ENCODE data around the gene TMEM258. TPM values are rescaled to one million over a fixed set of nuclear protein-coding genes. Genes with fewer than 3 reads are reported as not detected.

The TMEM258 gene
- polyA plus RNA-seq, 2 of the 4 experiments (the other 2 are of a cell fraction): 257 to 280 TPM

DNA sequence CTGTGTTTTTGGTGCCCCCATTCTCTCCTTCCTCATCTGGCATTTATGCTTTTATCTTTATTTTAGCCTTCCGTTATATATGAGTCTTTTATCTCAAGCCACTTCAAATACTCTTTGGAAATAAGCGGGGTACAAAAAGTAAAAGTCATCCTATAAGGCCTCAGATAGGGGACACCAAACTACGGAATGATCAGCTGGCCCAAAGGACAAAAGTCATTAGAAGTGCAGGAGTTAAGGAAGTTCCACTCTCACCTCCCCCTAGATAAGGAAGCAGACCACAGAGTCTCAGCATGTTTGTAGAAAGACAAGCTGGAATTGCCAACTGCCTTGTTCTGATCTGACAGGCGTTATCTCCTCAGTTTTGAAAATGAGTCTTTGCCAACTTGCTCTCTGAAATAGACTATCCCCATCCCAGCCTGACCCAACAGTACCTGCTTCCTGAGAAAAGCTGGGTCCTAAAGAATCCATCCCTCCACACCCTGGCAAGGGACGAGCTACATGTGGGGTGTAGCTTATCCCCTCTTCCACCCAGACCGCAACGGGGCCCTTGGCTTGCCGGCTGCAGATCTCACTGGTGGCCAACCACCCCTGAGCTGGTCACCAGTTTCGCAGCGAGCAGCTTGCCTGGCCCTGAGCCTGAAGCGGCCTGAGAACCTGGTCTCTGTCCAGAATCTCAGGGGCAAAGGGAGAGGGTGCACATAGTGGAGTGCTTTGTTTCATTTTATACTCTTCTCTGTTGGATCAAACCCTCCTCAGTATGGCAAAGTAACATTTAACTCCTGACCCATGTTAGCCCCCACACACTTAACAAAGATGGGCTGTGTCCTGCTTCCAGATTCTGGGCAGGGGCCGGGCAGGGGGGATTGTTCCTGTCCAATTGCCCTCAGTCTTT is 49.5 kb upstream of the TMEM258 start:
- ChIA-PET POLR2A (interaction anchor here (1.5 kb wide), 1 partner anchor 25 kb away, joined by 5 read pairs; the partner anchor contains the start of gene FADS1), CTCF (interaction anchor here (1.2 to 2.7 kb wide), 4 partner anchors 13 to 240 kb away, joined by 4 to 12 read pairs (median 6); partner anchors contain the start of gene FADS2)
- no peak overlapping the region for H3K27ac ChIP-seq
- TF ChIP-seq GATA3 (IDR thresholded peaks at IDR 0.05; ENCODE audit: borderline replicate concordance): no peak
- no peak for TF ChIP-seq MAFK (IDR thresholded peaks at IDR 0.05; ENCODE audit: partially characterized antibody)
- TF ChIP-seq, protein P1, sequence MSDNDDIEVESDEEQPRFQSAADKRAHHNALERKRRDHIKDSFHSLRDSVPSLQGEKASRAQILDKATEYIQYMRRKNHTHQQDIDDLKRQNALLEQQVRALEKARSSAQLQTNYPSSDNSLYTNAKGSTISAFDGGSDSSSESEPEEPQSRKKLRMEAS (IDR thresholded peaks at IDR 0.05): no peak
- TF ChIP-seq ZC3H11A (IDR thresholded peaks at IDR 0.05): no peak
- no peak for TF ChIP-seq KDM1A (IDR thresholded peaks at IDR 0.05; ENCODE audit: low read depth)
- TF ChIP-seq JUN (IDR thresholded peaks at IDR 0.05): no peak
- no peak for TF ChIP-seq KDM5A (IDR thresholded peaks at IDR 0.05)
- H3K4me2 ChIP-seq: no peak overlapping the region
- no peaks in the 10 kb centered on the region for H3K9me3 ChIP-seq
- no peak for ATAC-seq
- no peaks in the 10 kb centered on the region for H3K4me1 ChIP-seq
- 93% methylated on average over 11 of the region's 12 CpGs for WGBS (ENCODE audit: missing lambda C conversion rate)
- DNase-seq (ENCODE audit: low read depth in 1 of 2, low spot score in 1 of 2): no peak
- no peak for FAIRE-seq
- no peak overlapping the region for H3K4me3 ChIP-seq

DNA sequence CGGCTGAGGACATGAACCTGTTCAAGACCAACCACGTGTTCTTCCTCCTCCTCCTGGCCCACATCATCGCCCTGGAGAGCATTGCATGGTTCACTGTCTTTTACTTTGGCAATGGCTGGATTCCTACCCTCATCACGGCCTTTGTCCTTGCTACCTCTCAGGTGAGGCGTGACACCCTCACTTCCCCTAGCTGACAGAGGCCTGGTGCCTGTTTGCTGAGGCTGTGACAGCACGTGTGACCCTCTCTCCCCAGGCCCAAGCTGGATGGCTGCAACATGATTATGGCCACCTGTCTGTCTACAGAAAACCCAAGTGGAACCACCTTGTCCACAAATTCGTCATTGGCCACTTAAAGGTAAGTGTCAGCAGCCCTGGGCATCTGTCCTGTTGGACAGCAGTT is 48.0 kb upstream of the TMEM258 start:
- DNase-seq (ENCODE audit: low read depth in 1 of 2, low spot score in 1 of 2): no peak
- ChIA-PET POLR2A (no interaction called here), CTCF (interaction anchor here (1.1 to 2.7 kb wide), 5 partner anchors 12 to 268 kb away, joined by 4 to 12 read pairs (median 6); partner anchors contain the start of gene FADS2)
- TF ChIP-seq ZNF302 (CRISPR knock-in tag; IDR thresholded peaks at IDR 0.05) (no peak), FOXS1 (CRISPR knock-in tag; IDR thresholded peaks at IDR 0.05) (no peak), TFCP2L1 (CRISPR knock-in tag; IDR thresholded peaks at IDR 0.05) (no peak), HOXB5 (CRISPR knock-in tag; IDR thresholded peaks at IDR 0.05) (no peak), PBX3 (IDR thresholded peaks at IDR 0.05) (no peak), EHMT2 (IDR thresholded peaks at IDR 0.05; ENCODE audit: low read depth) (no peak), ZSCAN20 (CRISPR knock-in tag; IDR thresholded peaks at IDR 0.05) (no peak), ATOH8 (CRISPR knock-in tag; IDR thresholded peaks at IDR 0.05; ENCODE audit: low read depth) (no peak), TP53 (CRISPR knock-in tag; IDR thresholded peaks at IDR 0.05) (no peak)
- no peaks in the 10 kb centered on the region for H3K9me3 ChIP-seq
- H3K27ac ChIP-seq: no peak overlapping the region
- WGBS (ENCODE audit: missing lambda C conversion rate): 93% methylated on average over 7 of the region's 7 CpGs
- ATAC-seq: no peak
- H3K4me2 ChIP-seq: no peak overlapping the region
- FAIRE-seq: no peak
- peaks cover 8% of the 10 kb centered on the region for H3K4me1 ChIP-seq
- no peak overlapping the region for H3K4me3 ChIP-seq

- no peaks in the 10 kb centered on the region for H3K9me3 ChIP-seq
- DNase-seq (ENCODE audit: low read depth in 1 of 2, low spot score in 1 of 2) (no peak), FAIRE-seq (no peak), ATAC-seq (no peak)
- POLR2A ChIA-PET: no interaction called here
- no peak overlapping the region for H3K4me3 ChIP-seq
- H3K27ac ChIP-seq: no peak overlapping the region
- H3K4me2 ChIP-seq: no peak overlapping the region
- WGBS (ENCODE audit: missing lambda C conversion rate): 95% methylated on average over 2 of the region's 2 CpGs
- CTCF ChIA-PET: interaction anchor here (1.2 kb wide), 1 partner anchor 268 kb away, joined by 6 read pairs; no protein-coding TSS in a partner anchor
- peaks cover 15% of the 10 kb centered on the region for H3K4me1 ChIP-seq
- TF ChIP-seq HES2 (IDR thresholded peaks at IDR 0.05) (no peak), MAZ (IDR thresholded peaks at IDR 0.05; ENCODE audit: borderline replicate concordance, low read depth, low read length) (no peak), EP300 (IDR thresholded peaks at IDR 0.05) (no peak), ESRRA (IDR thresholded peaks at IDR 0.05; ENCODE audit: borderline replicate concordance, low read length) (no peak), POLR2AphosphoS2 (conservative IDR thresholded peaks at IDR 0.05; ENCODE audit: low read length) (no peak), PHF8 (IDR thresholded peaks at IDR 0.05; ENCODE audit: borderline replicate concordance, low read depth) (no peak), JUNB (IDR thresholded peaks at IDR 0.05) (no peak), ZFP36 (IDR thresholded peaks at IDR 0.05; ENCODE audit: borderline replicate concordance, partially characterized antibody) (no peak)
These were observed 47.3 kb upstream of the TMEM258 start for GRCh38 chr11:61839742-61840141.

Data from A549 (cell line).